Endodermal cell (in vitro differentiated cells): Measurements from ENCODE around the gene RNF144A. TPM values are rescaled to one million over a fixed set of nuclear protein-coding genes. Genes with fewer than 3 reads are reported as not detected.

ENCODE experiments used
- DNase-seq: peaks from one replicate; pipeline ENCODE4 v3.0.0-alpha.2; 2017
- H3K27ac ChIP-seq: 2 replicates; pipeline ENCODE4 v1.5.1; 2013; ENCODE audit warnings: mild to moderate bottlenecking, low read depth, low read length, moderate library complexity
- H3K27me3 ChIP-seq: 2 replicates; pipeline ENCODE4 v1.6.1; 2013; ENCODE audit warnings: mild to moderate bottlenecking, low read length, moderate library complexity; ENCODE audit not compliant: insufficient read depth, control insufficient read depth, poor library complexity, severe bottlenecking
- H3K36me3 ChIP-seq: 2 replicates; pipeline ENCODE4 v1.7.0; 2013; ENCODE audit warnings: mild to moderate bottlenecking, low read length, moderate library complexity; ENCODE audit not compliant: control insufficient read depth, insufficient read depth
- H3K4me1 ChIP-seq: one replicate; pipeline ENCODE4 v1.7.0; 2013; ENCODE audit warnings: low read length; ENCODE audit not compliant: control insufficient read depth, insufficient read depth
- H3K4me3 ChIP-seq: 2 replicates; pipeline ENCODE4 v1.5.1; 2013; ENCODE audit warnings: mild to moderate bottlenecking, low read length, moderate library complexity
- H3K9ac ChIP-seq: 2 replicates; pipeline ENCODE4 v1.6.1; 2013; ENCODE audit warnings: mild to moderate bottlenecking, low read length, moderate library complexity; ENCODE audit not compliant: poor library complexity, severe bottlenecking; ENCODE audit errors: extremely low read depth
- H3K9me3 ChIP-seq: 2 replicates; pipeline ENCODE4 v1.6.1; 2013; ENCODE audit warnings: mild to moderate bottlenecking, low read length, moderate library complexity; ENCODE audit not compliant: control insufficient read depth
- H3K27ac Mint-ChIP-seq: 2 replicates; pipeline ENCODE4 v1.8.0; 2020; ENCODE audit warnings: mixed read lengths
- H3K27me3 Mint-ChIP-seq: 2 replicates; pipeline ENCODE4 v1.8.0; 2021; ENCODE audit warnings: mild to moderate bottlenecking, mixed read lengths; ENCODE audit not compliant: insufficient read depth
- H3K36me3 Mint-ChIP-seq: 2 replicates; pipeline ENCODE4 v1.8.0; 2020; ENCODE audit warnings: low read depth, mixed read lengths
- H3K4me1 Mint-ChIP-seq: 2 replicates; pipeline ENCODE4 v1.8.0; 2020; ENCODE audit warnings: mixed read lengths
- H3K4me3 Mint-ChIP-seq: 2 replicates; pipeline ENCODE4 v1.8.0; 2020; ENCODE audit warnings: mild to moderate bottlenecking, moderate library complexity, mixed read lengths
- H3K9me3 Mint-ChIP-seq: 2 replicates; pipeline ENCODE4 v1.8.0; 2020; ENCODE audit warnings: mild to moderate bottlenecking, mixed read lengths
- CTCF ChIP-seq: fragments of 200-600 bp; sonication (generic); conservative IDR thresholded peaks from 2 replicates; pipeline ENCODE4 v1.5.0; 2021; ENCODE audit warnings: antibody characterized with exemption, mild to moderate bottlenecking
- WGBS, 2 experiments: methylation state at CpG; one replicate each; pipeline versions ENCODE4 v1.1.5 to v1.1.7; 2013; ENCODE audit warnings: missing lambda C conversion rate in 2 of 2, mixed read lengths in 1 of 2; ENCODE audit not compliant: insufficient coverage in 1 of 2, insufficient read length in 1 of 2; 5-methylcytosine and 5-hydroxymethylcytosine counted together
- total RNA-seq, 2 donors: library from RNA; stranded (reverse); fragmentation: NEBNext Ultra II Directional in 1 of 2; extraction: Animal tissue kit (Norgen Biotek cat#: 25700) in 1 of 2; gene quantifications; 2 replicates in 1 of 2; 3 replicates in 1 of 2; pipeline ENCODE4 v1.2.1, GENCODE V29; 2021

The RNF144A gene
- total RNA-seq, 2 donors from 2014 or later = 12.4 to 26.0 TPM

GRCh38 chr2:6881516-6881915 lies 35.7 kb upstream of the RNF144A start:
- Mint-ChIP-seq H3K4me3 (no peak overlapping the region), H3K4me1 (no peaks in the 10 kb centered on the region), H3K27ac (no peak overlapping the region), H3K27me3 (peaks cover 12% of the 10 kb centered on the region), H3K36me3 (no peaks in the 10 kb centered on the region), H3K9me3 (peaks cover 22% of the 10 kb centered on the region)
- no peak for TF ChIP-seq CTCF
- DNase-seq = no peak
- WGBS, 2 experiments = 84 to 94% methylated on average over 5 of the region's 5 CpGs
- H3K4me1 ChIP-seq = no peaks in the 10 kb centered on the region
- no peaks in the 10 kb centered on the region for H3K36me3 ChIP-seq
- H3K9ac ChIP-seq = no peak overlapping the region
- H3K27me3 ChIP-seq = no peaks in the 10 kb centered on the region
- no peak overlapping the region for H3K27ac ChIP-seq
- no peak overlapping the region for H3K4me3 ChIP-seq
- H3K9me3 ChIP-seq = peaks cover 17% of the 10 kb centered on the region

- no peak for DNase-seq
- peaks cover 22% of the 10 kb centered on the region for H3K9me3 Mint-ChIP-seq
These were observed 33.6 kb upstream of the RNF144A start for GRCh38 chr2:6883448-6884122.

GRCh38 chr2:6885551-6885950 lies 31.7 kb upstream of the RNF144A start:
- Mint-ChIP-seq H3K27ac (no peak overlapping the region), H3K4me3 (no peak overlapping the region), H3K4me1 (no peaks in the 10 kb centered on the region), H3K9me3 (peaks cover 4% of the 10 kb centered on the region), H3K27me3 (peaks cover 4% of the 10 kb centered on the region), H3K36me3 (no peaks in the 10 kb centered on the region)
- no peaks in the 10 kb centered on the region for H3K36me3 ChIP-seq
- TF ChIP-seq CTCF = no peak
- no peak for DNase-seq
- H3K4me3 ChIP-seq = no peak overlapping the region
- H3K9ac ChIP-seq = no peak overlapping the region
- H3K27me3 ChIP-seq = no peaks in the 10 kb centered on the region
- H3K27ac ChIP-seq = no peak overlapping the region
- 85 to 96% methylated on average over 2 of the region's 2 CpGs for WGBS, 2 experiments
- no peaks in the 10 kb centered on the region for H3K4me1 ChIP-seq
- H3K9me3 ChIP-seq = peaks cover under 1% of the 10 kb centered on the region

More at GRCh38 chr2:6883448-6884122, 33.6 kb upstream of the RNF144A start:
- Mint-ChIP-seq H3K27me3 (peaks cover 7% of the 10 kb centered on the region), H3K36me3 (no peaks in the 10 kb centered on the region), H3K4me1 (no peaks in the 10 kb centered on the region), H3K4me3 (no peak overlapping the region), H3K27ac (no peak overlapping the region)
- Histone ChIP-seq H3K27ac (no peak overlapping the region), H3K9me3 (peaks cover 17% of the 10 kb centered on the region), H3K4me1 (no peaks in the 10 kb centered on the region), H3K4me3 (no peak overlapping the region), H3K27me3 (no peaks in the 10 kb centered on the region), H3K36me3 (no peaks in the 10 kb centered on the region), H3K9ac (no peak overlapping the region)
- WGBS, 2 experiments = 83 to 95% methylated on average over 2 to 7 of the region's 7 CpGs
- TF ChIP-seq CTCF = no peak
